H1 (cell line): ENCODE measurements around the gene RFPL3. TPM values are rescaled to one million over a fixed set of nuclear protein-coding genes. Genes with fewer than 3 reads are reported as not detected.

Experiments
- CTCF ChIA-PET: fragments of 300-600 bp; sonication (Branson Sonifier 250); formaldehyde crosslinking; loops from one replicate; lab custom pipeline; 2021; ENCODE audit not compliant: partially characterized antibody; lab: Charles Lee
- POLR2A ChIA-PET: fragments of 300-600 bp; sonication (Branson Sonifier 250); formaldehyde crosslinking; loops from one replicate; lab custom pipeline; 2021; ENCODE audit warnings: inconsistent platforms; ENCODE audit not compliant: partially characterized antibody; lab: Charles Lee
- DNase-seq, 2 experiments: peaks; one replicate each; pipeline versions ENCODE4 v3.0.0 to v3.0.0-alpha.2; 2010 to 2022; ENCODE audit warnings: low spot score in 2 of 2, low read depth in 1 of 2, mixed read lengths in 1 of 2
- FAIRE-seq: peaks from 2 replicates; lab custom pipeline; 2011; peaks lifted over from hg19 to GRCh38; lab: Jason Lieb, UNC
- H2AFZ ChIP-seq: 2 replicates; pipeline ENCODE4 v1.8.1; 2012; ENCODE audit warnings: low read length, inconsistent platforms
- H2AK5ac ChIP-seq: 2 replicates; pipeline ENCODE4 v1.6.1; 2013; ENCODE audit warnings: low read depth, low read length
- H2BK120ac ChIP-seq: replicated peaks from 2 replicates; pipeline ENCODE3; 2013; ENCODE audit warnings: low read depth, low read length, inconsistent platforms
- H2BK12ac ChIP-seq: 2 replicates; pipeline ENCODE4 v1.6.1; 2013; ENCODE audit warnings: low read depth, low read length
- H2BK15ac ChIP-seq: 2 replicates; pipeline ENCODE4 v1.6.1; 2013; ENCODE audit warnings: low read length
- H2BK20ac ChIP-seq: 2 replicates; pipeline ENCODE4 v1.6.1; 2013; ENCODE audit warnings: low read length
- H2BK5ac ChIP-seq: 2 replicates; pipeline ENCODE4 v1.6.1; 2013; ENCODE audit warnings: low read depth, low read length
- H3K14ac ChIP-seq: 2 replicates; pipeline ENCODE4 v1.6.1; 2013; ENCODE audit warnings: inconsistent platforms; ENCODE audit not compliant: insufficient read length
- H3K18ac ChIP-seq: 2 replicates; pipeline ENCODE4 v1.6.1; 2013; ENCODE audit warnings: low read length; ENCODE audit errors: extremely low read depth
- H3K23ac ChIP-seq: 2 replicates; pipeline ENCODE4 v1.6.1; 2013; ENCODE audit warnings: inconsistent platforms; ENCODE audit not compliant: insufficient read length
- H3K23me2 ChIP-seq: 2 replicates; pipeline ENCODE4 v1.6.1; 2013; ENCODE audit warnings: low read depth, low read length
- H3K27ac ChIP-seq: 2 replicates; pipeline ENCODE4 v1.6.1; 2011; ENCODE audit warnings: low read depth, low read length, inconsistent platforms
- H3K27me3 ChIP-seq, 4 experiments: replicated peaks in 1 of 4; 1 replicate in 1 of 4; 2 replicates in 3 of 4; pipeline versions ENCODE4 v1.6.1 to v1.8.1; 2011 to 2013; ENCODE audit warnings: low read length in 3 of 4, mild to moderate bottlenecking in 3 of 4, inconsistent platforms in 2 of 4, mixed read lengths in 2 of 4, moderate library complexity in 1 of 4; ENCODE audit not compliant: control insufficient read depth in 3 of 4, insufficient read depth in 3 of 4; ENCODE audit errors: extremely low read depth in 1 of 4
- H3K36me3 ChIP-seq, 4 experiments: 2 replicates each; pipeline versions ENCODE4 v1.6.1 to v1.8.1; 2011 to 2013; ENCODE audit warnings: mild to moderate bottlenecking in 4 of 4, low read length in 3 of 4, moderate library complexity in 2 of 4, control low read depth in 1 of 4, inconsistent platforms in 1 of 4; ENCODE audit not compliant: insufficient read depth in 4 of 4, control insufficient read depth in 2 of 4
- H3K4ac ChIP-seq: replicated peaks from 2 replicates; pipeline ENCODE3; 2013; ENCODE audit warnings: low read length, low read depth, mixed read lengths, inconsistent platforms; ENCODE audit not compliant: insufficient read length
- H3K4me1 ChIP-seq, 4 experiments: replicated peaks in 1 of 4; 1 replicate in 1 of 4; 2 replicates in 3 of 4; pipeline versions ENCODE4 v1.6.1 to v1.8.1; 2011 to 2013; ENCODE audit warnings: low read length in 3 of 4, inconsistent platforms in 2 of 4, mixed read lengths in 1 of 4; ENCODE audit not compliant: insufficient read depth in 4 of 4, control insufficient read depth in 3 of 4
- H3K4me2 ChIP-seq, 2 experiments: 2 replicates each; pipeline versions ENCODE4 v1.6.1 to v1.8.1; 2011 to 2013; ENCODE audit warnings: low read depth in 2 of 2, low read length in 2 of 2, control low read depth in 1 of 2, inconsistent platforms in 1 of 2, mild to moderate bottlenecking in 1 of 2; ENCODE audit not compliant: insufficient read depth in 1 of 2
- H3K4me3 ChIP-seq, 4 experiments: fragments of 200-600, 300-600 bp in 1 of 4; sonication (generic), shearing (Covaris generic), sonication (Bioruptor Twin) in 1 of 4; 2 replicates each; pipeline versions ENCODE4 v1.5.1 to v1.8.1; 2011 to 2016; ENCODE audit warnings: low read length in 4 of 4, low read depth in 3 of 4, control low read depth in 2 of 4, inconsistent platforms in 2 of 4, mild to moderate bottlenecking in 2 of 4, mixed read lengths in 1 of 4, moderate library complexity in 1 of 4; ENCODE audit not compliant: insufficient read depth in 2 of 4; ENCODE audit errors: extremely low read depth in 1 of 4
- H3K56ac ChIP-seq: replicated peaks from 2 replicates; pipeline ENCODE3; 2013; ENCODE audit warnings: low read depth, mild to moderate bottlenecking, mixed read lengths, low read length, inconsistent platforms; ENCODE audit not compliant: insufficient read length
- H3K79me1 ChIP-seq: 2 replicates; pipeline ENCODE4 v1.6.1; 2013; ENCODE audit warnings: low read depth, low read length, control low read depth
- H3K79me2 ChIP-seq, 2 experiments: 2 replicates each; pipeline versions ENCODE4 v1.6.1 to v1.8.1; 2012 to 2013; ENCODE audit warnings: low read length in 2 of 2, mild to moderate bottlenecking in 2 of 2, inconsistent platforms in 1 of 2; ENCODE audit not compliant: insufficient read depth in 2 of 2, control insufficient read depth in 1 of 2
- H3K9ac ChIP-seq, 4 experiments: replicated peaks in 1 of 4; 1 replicate in 1 of 4; 2 replicates in 3 of 4; pipeline versions ENCODE4 v1.6.1 to v1.8.1; 2011 to 2013; ENCODE audit warnings: low read depth in 3 of 4, low read length in 3 of 4, control low read depth in 2 of 4, mild to moderate bottlenecking in 2 of 4, moderate library complexity in 2 of 4, inconsistent platforms in 1 of 4; ENCODE audit errors: extremely low read depth in 1 of 4
- H3K9me3 ChIP-seq, 2 experiments: 2 replicates each; pipeline versions ENCODE4 v1.6.1 to v1.8.1; 2012 to 2013; ENCODE audit warnings: mild to moderate bottlenecking in 2 of 2, moderate library complexity in 2 of 2, control low read depth in 1 of 2, inconsistent platforms in 1 of 2, low read depth in 1 of 2, low read length in 1 of 2, mixed read lengths in 1 of 2; ENCODE audit not compliant: insufficient read depth in 2 of 2
- H4K20me1 ChIP-seq, 2 experiments: replicated peaks in 1 of 2; 2 replicates each; pipeline versions ENCODE3 to v1.8.1; 2011 to 2013; ENCODE audit warnings: inconsistent platforms in 2 of 2, low read length in 2 of 2, mild to moderate bottlenecking in 1 of 2; ENCODE audit not compliant: insufficient read depth in 2 of 2, control insufficient read depth in 1 of 2
- H4K5ac ChIP-seq: 2 replicates; pipeline ENCODE4 v1.6.1; 2013; ENCODE audit warnings: low read length, low read depth, mixed read lengths, inconsistent platforms; ENCODE audit not compliant: insufficient read length
- H4K8ac ChIP-seq: 2 replicates; pipeline ENCODE4 v1.8.0; 2013; ENCODE audit warnings: mild to moderate bottlenecking, moderate library complexity, low read length, inconsistent platforms; ENCODE audit not compliant: insufficient read depth; ENCODE audit errors: extremely low read depth
- H4K91ac ChIP-seq: replicated peaks from 2 replicates; pipeline ENCODE3; 2013; ENCODE audit warnings: low read length, mixed read lengths, inconsistent platforms; ENCODE audit not compliant: insufficient read length
- ATF3 ChIP-seq: IDR thresholded peaks from 2 replicates; pipeline ENCODE4 v1.6.1; 2011; ENCODE audit warnings: low read depth, mild to moderate bottlenecking, low read length; ENCODE audit not compliant: insufficient read depth
- BCL11A ChIP-seq, 2 experiments: IDR thresholded peaks; one replicate each; pipeline ENCODE4 v1.6.1; 2011; ENCODE audit warnings: low read depth in 2 of 2, low read length in 2 of 2, mild to moderate bottlenecking in 2 of 2
- BRCA1 ChIP-seq: IDR thresholded peaks from 2 replicates; pipeline ENCODE4 v1.6.1; 2012; ENCODE audit warnings: low read depth, low read length, improper control_type of control experiment
- CHD1 ChIP-seq: IDR thresholded peaks from 2 replicates; pipeline ENCODE4 v1.6.1; 2012; ENCODE audit warnings: low read depth, low read length, improper control_type of control experiment
- GABPA ChIP-seq: IDR thresholded peaks from 2 replicates; pipeline ENCODE4 v1.6.1; 2011; ENCODE audit warnings: mild to moderate bottlenecking, low read length, moderate library complexity, borderline replicate concordance; ENCODE audit not compliant: insufficient read depth
- MAFK ChIP-seq: IDR thresholded peaks from 2 replicates; pipeline ENCODE4 v1.6.1; 2012; ENCODE audit warnings: low read depth, mild to moderate bottlenecking, improper control_type of control experiment, low read length
- PHF8 ChIP-seq: fragments of 200-600 bp; sonication (generic); conservative IDR thresholded peaks from 2 replicates; pipeline ENCODE4 v1.7.1; 2012; ENCODE audit warnings: low read depth, mild to moderate bottlenecking, inconsistent platforms, low read length, moderate library complexity
- POLR2A ChIP-seq, 2 experiments: IDR thresholded peaks; 1 replicate in 1 of 2; 2 replicates in 1 of 2; pipeline ENCODE4 v1.6.1; 2011; ENCODE audit warnings: low read depth in 2 of 2, low read length in 2 of 2, mild to moderate bottlenecking in 2 of 2; ENCODE audit errors: control extremely low read depth in 1 of 2
- SP4 ChIP-seq: IDR thresholded peaks from 2 replicates; pipeline ENCODE4 v1.6.1; 2012; ENCODE audit warnings: low read length, inconsistent platforms
- SRF ChIP-seq: IDR thresholded peaks from 2 replicates; pipeline ENCODE4 v1.6.1; 2011; ENCODE audit warnings: mild to moderate bottlenecking, low read depth, low read length, moderate library complexity
- TAF1 ChIP-seq: IDR thresholded peaks from 2 replicates; pipeline ENCODE4 v1.6.1; 2011; ENCODE audit warnings: mild to moderate bottlenecking, low read depth, low read length
- TAF7 ChIP-seq: optimal IDR thresholded peaks from 2 replicates; pipeline ENCODE3; 2011; ENCODE audit warnings: low read depth, mild to moderate bottlenecking, inconsistent platforms, low read length, moderate library complexity, borderline replicate concordance
- USF2 ChIP-seq: IDR thresholded peaks from 2 replicates; pipeline ENCODE4 v1.6.1; 2011; ENCODE audit warnings: low read length, improper control_type of control experiment
- WGBS, 2 experiments: shearing (Covaris generic) in 1 of 2; methylation state at CpG; one replicate each; pipeline versions ENCODE4 v1.1.6 to v1.1.7; 2013 to 2015; ENCODE audit warnings: low lambda C conversion rate in 2 of 2, mixed read lengths in 2 of 2, inconsistent platforms in 1 of 2, low coverage in 1 of 2, missing lambda C conversion rate in 1 of 2; ENCODE audit not compliant: insufficient replicate concordance in 2 of 2, insufficient coverage in 1 of 2, insufficient read length in 1 of 2; ENCODE audit errors: extremely low coverage in 1 of 2, missing lambda C conversion rate in 1 of 2; 5-methylcytosine and 5-hydroxymethylcytosine counted together
- polyA plus RNA-seq, 7 experiments: library from polyadenylated mRNA; depleted of rRNA in 3 of 7; stranded (reverse) in 5 of 7; unstranded in 2 of 7; fragments of >200 nt in 5 of 7; fragments of 200-250 nt in 2 of 7; gene quantifications; 1 replicate in 5 of 7; 2 replicates in 1 of 7; 4 replicates in 1 of 7; pipeline versions ENCODE4 v1.2.1 to v1.2.3, GENCODE V29; 2011 to 2013; ENCODE audit warnings: missing spikeins in 2 of 7, mixed read lengths in 2 of 7
- total RNA-seq: library from RNA; stranded (reverse); fragmentation: NEBNext Ultra II Directional; extraction: Animal tissue kit (Norgen Biotek cat#: 25700); gene quantifications from 2 replicates; pipeline ENCODE4 v1.2.1, GENCODE V29; 2021

The RFPL3 gene
- total and polyA plus RNA-seq, 2 of the 8 experiments (the other 6 are each of a cell fraction or from before 2014, with no cell fraction given), result 0.08 to 0.24 TPM

- H3K4me3 ChIP-seq, result no peak overlapping the region
- no peak for FAIRE-seq
- no peak overlapping the region; a peak in 1 of 4 replicates for H3K4me2 ChIP-seq
- no peak for TF ChIP-seq BRCA1
- no peak for TF ChIP-seq SP4
- no peak for TF ChIP-seq PHF8
- no peak for TF ChIP-seq MAFK
- no peak for TF ChIP-seq TAF1
- no peak for TF ChIP-seq ATF3
- TF ChIP-seq TAF7, result no peak
- TF ChIP-seq POLR2A (IDR thresholded peaks at IDR 0.05; ENCODE audit: control extremely low read depth in 1 of 2, low read depth in 2 of 2, low read length in 2 of 2), result no peak
- TF ChIP-seq USF2, result no peak
- TF ChIP-seq GABPA, result no peak
- no peak for TF ChIP-seq BCL11A (IDR thresholded peaks at IDR 0.05; ENCODE audit: low read depth in 2 of 2, low read length in 2 of 2)
- no peak for TF ChIP-seq CHD1
- no peak for TF ChIP-seq SRF
Measured at GRCh38 chr22:32409977-32410376, 52.3 kb downstream of the RFPL3 start.

More at GRCh38 chr22:32409977-32410376, 52.3 kb downstream of the RFPL3 start:
- CTCF ChIA-PET, result interaction anchor here (0.8 to 2.8 kb wide), 3 partner anchors 20 to 61 kb away, joined by 3 to 9 read pairs (median 3); no protein-coding TSS in a partner anchor
- Histone ChIP-seq H2BK5ac (no peak overlapping the region), H3K23me2 (peaks cover 3% of the 10 kb centered on the region; the same call in 1 of the 2 replicates), H2AFZ (no peak overlapping the region), H2BK20ac (no peak overlapping the region), H3K36me3 (peaks cover 10 to 38% (median 29%) of the 10 kb centered on the region in 4 experiments), H4K8ac (no peak overlapping the region), H3K27ac (no peak overlapping the region), H3K4me1 (no peaks in the 10 kb centered on the region; a peak in 1 of 7 replicates), H4K5ac (no peak overlapping the region), H4K91ac (no peak overlapping the region), H3K79me1 (peaks cover 3% of the 10 kb centered on the region; the same call in 1 of the 2 replicates), H3K9ac (no peak overlapping the region), H3K23ac (no peak overlapping the region), H4K20me1 (peaks cover 2 to 4% of the 10 kb centered on the region in 2 experiments), H3K14ac (no peak overlapping the region), H3K79me2 (peaks cover 13 to 23% of the 10 kb centered on the region in 2 experiments), H3K4ac (no peak overlapping the region), H3K27me3 (no peaks in the 10 kb centered on the region; a peak in 1 of 7 replicates), H3K9me3 (no peaks in the 10 kb centered on the region), H2BK120ac (no peak overlapping the region), H3K18ac (no peak overlapping the region), H2BK15ac (no peak overlapping the region), H2BK12ac (no peak overlapping the region), H3K56ac (no peak overlapping the region), H2AK5ac (no peak overlapping the region)
- DNase-seq, result no peak
- 84% methylated on average over 9 of the region's 9 CpGs; no CpG with 5 or more reads in 1 of the 2 experiments for WGBS, 2 experiments
- POLR2A ChIA-PET, result interaction anchor here (0.6 to 1.1 kb wide), 2 partner anchors 10 to 25 kb away, joined by 3 read pairs; no protein-coding TSS in a partner anchor
